Activated CD8-positive, alpha-beta memory T cell treated with anti-CD3 and anti-CD28 coated beads for 4 hours (primary cell): ENCODE data around the gene COL4A4.

ENCODE experiments used
- DNase-seq, 2 donors: peaks; one replicate each; pipeline ENCODE4 v3.0.0-alpha.2; 2020; ENCODE audit warnings: low read depth in 2 of 2

The COL4A4 gene

DNA sequence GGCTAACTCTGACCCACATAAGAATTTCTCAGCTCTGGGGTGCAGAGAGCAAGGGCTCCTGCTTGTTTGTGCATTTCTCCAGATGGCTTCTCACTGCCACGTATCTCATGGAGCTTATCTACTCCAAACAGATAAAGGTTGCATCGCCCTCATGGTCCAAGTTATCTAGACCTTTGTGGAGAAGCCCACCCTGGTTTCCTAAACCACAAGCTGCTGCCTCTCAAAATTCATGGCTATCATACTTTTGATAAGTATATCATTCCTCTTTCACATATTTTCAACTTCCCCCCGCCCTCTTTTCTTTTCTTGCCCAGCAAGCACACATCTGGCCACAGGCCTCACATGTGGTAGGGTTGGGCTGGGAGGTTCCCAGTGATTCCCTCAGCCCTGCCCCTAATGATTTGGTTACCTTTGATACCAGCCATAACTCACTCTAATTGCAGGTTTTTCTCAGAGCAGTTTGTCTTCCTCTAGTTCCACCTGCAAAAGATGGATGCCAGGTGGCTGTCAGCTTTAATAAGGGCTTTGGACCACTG lies 182.1 kb downstream of the COL4A4 start:
- no peak for DNase-seq

DNA sequence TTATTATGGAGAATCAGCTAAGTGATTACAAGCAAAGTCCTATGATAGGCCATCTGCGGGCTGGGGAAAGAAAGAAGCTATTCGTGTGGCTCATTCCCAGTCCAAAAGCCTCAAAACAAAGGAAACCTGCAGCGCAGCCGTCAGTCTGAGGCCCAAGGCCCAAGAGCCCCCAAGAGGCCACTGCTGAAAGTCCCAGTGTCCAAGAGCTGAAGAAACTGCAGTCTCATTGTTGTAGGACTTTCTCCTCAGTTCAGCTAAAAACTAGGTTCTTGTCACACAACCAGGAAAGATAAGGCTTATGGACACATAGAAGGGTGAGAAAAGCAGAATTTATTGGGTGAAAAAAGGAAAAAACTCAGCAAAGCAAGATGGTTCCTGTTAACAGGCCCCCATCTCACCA lies 185.0 kb downstream of the COL4A4 start:
- DNase-seq, result no peak

GRCh38 chr2:226978300-226978699 lies 185.7 kb downstream of the COL4A4 start:
- no peak for DNase-seq

GRCh38 chr2:226977775-226978190 lies 186.2 kb downstream of the COL4A4 start:
- DNase-seq, result no peak

- DNase-seq, result no peak
Observed at GRCh38 chr2:226973816-226974215, 190.2 kb downstream of the COL4A4 start.

- DNase-seq, result no peak
Observed at GRCh38 chr2:226971770-226972169, 192.2 kb downstream of the COL4A4 start.

DNA sequence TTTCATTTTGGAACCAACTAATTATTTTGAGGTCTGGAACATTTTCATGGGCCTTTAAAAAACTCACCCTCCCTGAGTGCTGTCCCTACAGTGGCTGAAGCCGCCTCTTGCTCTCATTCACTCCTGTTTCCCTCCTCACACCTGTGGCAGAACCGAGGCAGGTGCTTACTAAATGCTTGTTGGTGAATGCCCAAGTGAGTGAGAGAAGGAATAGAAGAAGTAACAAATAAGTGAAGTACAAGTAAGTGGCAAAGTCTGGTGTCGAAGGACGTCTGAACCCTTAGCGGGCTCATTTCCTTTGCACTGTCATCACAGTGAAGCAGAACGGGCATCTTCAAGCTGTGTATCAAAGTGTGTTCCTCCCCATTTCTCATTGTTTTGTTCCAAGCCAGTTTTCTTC lies 192.9 kb downstream of the COL4A4 start:
- no peak for DNase-seq

DNA sequence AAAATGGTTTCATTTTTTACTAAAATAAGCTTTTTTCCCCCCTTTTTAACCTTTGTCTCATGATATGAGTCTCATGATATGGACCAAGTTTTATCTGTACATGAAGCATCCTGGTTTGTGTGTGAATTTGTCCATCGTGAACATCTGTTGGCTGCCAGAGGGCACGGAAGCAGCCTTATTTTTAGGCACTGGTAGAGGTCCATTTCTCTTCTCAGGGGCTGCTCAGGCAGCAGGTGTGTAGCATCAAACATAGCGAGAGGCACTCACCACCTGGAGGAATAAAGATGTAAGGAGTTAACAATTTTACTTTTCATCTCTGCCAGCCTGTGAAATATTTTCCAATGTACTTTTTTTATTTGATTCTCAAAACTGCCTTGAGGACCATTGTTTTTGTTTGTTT lies 193.6 kb downstream of the COL4A4 start:
- no peak for DNase-seq

- DNase-seq, result no peak
Observed at GRCh38 chr2:226969417-226970080, 194.5 kb downstream of the COL4A4 start.

- no peak for DNase-seq
Observed at GRCh38 chr2:226965376-226965775, 198.6 kb downstream of the COL4A4 start.

DNA sequence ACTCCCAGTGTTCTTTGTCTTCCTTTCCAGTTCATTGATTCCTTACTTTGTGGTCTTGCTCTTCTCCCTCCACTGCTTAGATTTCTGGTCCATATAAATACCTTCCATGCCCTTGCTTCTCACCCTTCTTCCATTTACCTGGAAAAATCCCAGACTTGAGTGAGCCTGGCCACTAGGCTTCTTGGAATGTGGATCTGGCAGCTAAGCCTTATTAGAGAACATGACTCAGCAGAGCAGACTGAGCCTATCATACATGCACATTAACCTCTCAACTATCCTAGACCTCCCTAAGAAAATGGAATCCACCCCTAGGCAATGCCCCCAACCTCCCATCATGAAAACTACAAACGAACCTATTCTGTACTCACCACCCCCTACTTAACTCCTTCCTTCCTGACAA lies 200.5 kb downstream of the COL4A4 start:
- no peak for DNase-seq

DNA sequence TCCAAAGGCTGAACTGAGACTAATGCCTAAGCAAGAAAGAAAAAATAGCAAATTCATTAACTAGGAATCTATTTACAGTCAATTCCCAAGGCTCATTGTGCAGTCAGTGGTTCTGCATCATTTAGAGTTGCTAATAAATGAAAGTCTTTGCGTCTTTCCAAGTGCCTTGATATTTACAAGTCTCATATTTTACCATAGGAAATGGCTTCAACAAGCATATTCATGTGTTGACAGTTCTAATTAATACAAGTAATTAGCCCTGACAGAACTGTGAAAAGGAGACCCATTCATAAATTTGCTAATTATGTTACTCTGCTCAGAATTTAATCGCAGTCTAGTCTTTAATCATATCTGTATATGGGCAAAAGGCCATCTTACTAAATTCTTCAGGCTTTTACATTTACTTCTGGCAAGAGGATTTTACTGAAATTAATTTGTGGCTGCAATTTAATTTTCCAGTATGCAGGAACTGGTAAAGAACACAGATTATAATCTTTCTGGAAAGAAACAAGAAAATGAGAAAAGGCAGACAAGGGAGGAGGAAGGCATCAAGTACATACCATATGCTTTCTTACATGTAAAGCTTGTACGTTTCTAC lies 201.7 kb downstream of the COL4A4 start:
- no peak for DNase-seq

- no peak for DNase-seq
Observed at GRCh38 chr2:226959418-226959817, 204.6 kb downstream of the COL4A4 start.

DNA sequence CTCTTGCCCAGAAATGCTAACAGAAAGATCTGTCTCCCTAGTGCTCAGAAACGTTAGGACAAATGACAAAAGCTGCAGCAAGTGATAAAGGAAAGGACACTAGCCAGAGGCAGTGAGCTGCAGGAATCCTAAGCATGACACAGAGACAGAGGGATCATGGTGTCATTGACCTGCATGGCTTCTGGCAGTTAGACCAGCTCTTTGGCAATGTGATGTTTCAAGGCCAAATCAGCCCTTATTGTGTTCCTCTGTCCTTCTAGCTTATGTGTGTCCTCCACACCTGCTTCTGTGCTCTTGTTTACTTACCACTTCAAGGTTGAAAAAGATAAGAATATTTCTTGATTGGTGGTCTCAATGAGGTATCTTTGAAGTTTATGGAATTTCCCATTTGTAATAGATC lies 207.3 kb downstream of the COL4A4 start:
- DNase-seq, result no peak

- no peak for DNase-seq
Observed at GRCh38 chr2:226953826-226954225, 210.2 kb downstream of the COL4A4 start.

- DNase-seq, result no peak
Observed at GRCh38 chr2:226953206-226953605, 210.8 kb downstream of the COL4A4 start.
